ENCODE data around the gene GSTT2. TPM values are rescaled to one million over a fixed set of nuclear protein-coding genes. Genes with fewer than 3 reads are reported as not detected.

Gene GSTT2
- total and polyA plus RNA-seq, 2 donors (not counting 3 experiments of a cell fraction or from before 2014, with no cell fraction given) = 3.0 TPM; not detected in 1

- dilution Hi-C loops (cut with MboI; ENCODE audit: extremely low pct_ligation_motif_present, low sequenced_read_pairs) = no loop called here
- H2AFZ ChIP-seq (ENCODE audit: low read depth, low read length) = no peak overlapping the region
- H3K27me3 ChIP-seq (ENCODE audit: control insufficient read depth in 2 of 2, insufficient read depth in 2 of 2, low read length in 2 of 2) = no peaks in the 10 kb centered on the region
- peaks cover 3% of the 10 kb centered on the region for H3K4me1 ChIP-seq (ENCODE audit: control insufficient read depth, extremely low read depth, insufficient read depth, low read length)
- intact Hi-C loops (cut with micrococcal nuclease) = no loop called here
- H3K36me3 ChIP-seq (ENCODE audit: control insufficient read depth in 2 of 2, extremely low read depth in 1 of 2, insufficient read depth in 2 of 2, low read length in 2 of 2) = no peaks in the 10 kb centered on the region
- TF ChIP-seq EZH2 (IDR thresholded peaks at IDR 0.05; ENCODE audit: borderline replicate concordance, low read depth, low read length, severe bottlenecking) (no peak), FOS (IDR thresholded peaks at IDR 0.05; ENCODE audit: borderline replicate concordance, insufficient read depth, low read length) (no peak), GATA2 (IDR thresholded peaks at IDR 0.05; ENCODE audit: insufficient read depth, insufficient read length, low read depth, low read length) (no peak), POLR2AphosphoS5 (IDR thresholded peaks at IDR 0.05; ENCODE audit: insufficient read depth, low read depth, low read length) (no peak), CTCF (IDR thresholded peaks at IDR 0.05; ENCODE audit: extremely low read depth in 1 of 2, insufficient read depth in 1 of 2, low read depth in 1 of 2, low read length in 2 of 2) (no peak), MAX (IDR thresholded peaks at IDR 0.05; ENCODE audit: insufficient read depth, insufficient read length) (no peak), POLR2A (IDR thresholded peaks at IDR 0.05; ENCODE audit: low read depth, low read length) (no peak), JUN (IDR thresholded peaks at IDR 0.05; ENCODE audit: borderline replicate concordance, insufficient read depth, insufficient read length, low read depth) (no peak), MYC (IDR thresholded peaks at IDR 0.05; ENCODE audit: low read depth, low read length) (no peak)
- peaks cover 10% of the 10 kb centered on the region for H3K79me2 ChIP-seq (ENCODE audit: control insufficient read depth, insufficient read depth, low read length)
- no TSS peak for BruUV-seq (replicated peaks)
- ChIA-PET CTCF (interaction anchor here (1.3 kb wide), 1 partner anchor 23 kb away, joined by 3 read pairs; no protein-coding TSS in a partner anchor), POLR2A (no interaction called here)
- DNase-seq (ENCODE audit: low read depth, low spot score) (no peak), FAIRE-seq (no peak)
- H3K4me3 ChIP-seq (replicated peaks in 1 of 3; ENCODE audit: insufficient read depth in 1 of 3, low read depth in 1 of 3, low read length in 3 of 3) = no peak overlapping the region
- no peaks in the 10 kb centered on the region for H4K20me1 ChIP-seq (replicated peaks; ENCODE audit: control insufficient read depth, extremely low read depth, insufficient read depth, low read length)
- no peak overlapping the region for H3K27ac ChIP-seq (ENCODE audit: insufficient read depth, low read depth, low read length)
- H3K4me2 ChIP-seq (ENCODE audit: insufficient read depth, low read length) = no peak overlapping the region
- H3K9ac ChIP-seq (replicated peaks; ENCODE audit: extremely low read depth, insufficient read depth, low read length) = no peak overlapping the region
- H3K9me3 ChIP-seq (replicated peaks; ENCODE audit: control insufficient read depth, insufficient read depth, low read length) = no peaks in the 10 kb centered on the region
- no peaks in the 10 kb centered on the region for H3K9me1 ChIP-seq (replicated peaks; ENCODE audit: control insufficient read depth, extremely low read depth, insufficient read depth, low read length)
These were observed 27.5 kb downstream of the GSTT2 start for GRCh38 chr22:24007253-24008021.

Measured in endothelial cell of umbilical vein (primary cell).